Hematopoietic multipotent progenitor cell treated with erythropoietin and hydrocortisone succinate and interleukin-3 and kit ligand, for 8 days (in vitro differentiated cells): Measurements from ENCODE around the gene OPCML.

ENCODE experiments used
- DNase-seq: peaks from one replicate; pipeline ENCODE4 v3.0.0-alpha.2; 2015

Gene OPCML

GRCh38 chr11:132686886-132687285, 845.4 kb downstream of the OPCML start:
- no peak for DNase-seq

GRCh38 chr11:132685174-132685611, 847.1 kb downstream of the OPCML start:
- DNase-seq = no peak

GRCh38 chr11:132683602-132684001, 848.7 kb downstream of the OPCML start:
- no peak for DNase-seq

- DNase-seq = no peak
These were observed 850.3 kb downstream of the OPCML start for GRCh38 chr11:132681971-132682370.

- no peak for DNase-seq
These were observed 851.7 kb downstream of the OPCML start for GRCh38 chr11:132680584-132680983.

- no peak for DNase-seq
These were observed 858.1 kb downstream of the OPCML start for GRCh38 chr11:132674151-132674550.

- DNase-seq = no peak
These were observed 860.4 kb downstream of the OPCML start for GRCh38 chr11:132671851-132672370.

GRCh38 chr11:132670921-132671675, 861.2 kb downstream of the OPCML start:
- no peak for DNase-seq

GRCh38 chr11:132669949-132670348, 862.4 kb downstream of the OPCML start:
- DNase-seq = no peak

GRCh38 chr11:132665205-132665604, 867.1 kb downstream of the OPCML start:
- no peak for DNase-seq

GRCh38 chr11:132658696-132659095, 873.6 kb downstream of the OPCML start:
- no peak for DNase-seq

GRCh38 chr11:132658004-132658403, 874.3 kb downstream of the OPCML start:
- no peak for DNase-seq

- DNase-seq = no peak
These were observed 877.0 kb downstream of the OPCML start for GRCh38 chr11:132655187-132655855.

GRCh38 chr11:132653237-132653636, 879.1 kb downstream of the OPCML start:
- no peak for DNase-seq

GRCh38 chr11:132650969-132651720, 881.2 kb downstream of the OPCML start:
- no peak for DNase-seq

- DNase-seq = no peak
These were observed 883.0 kb downstream of the OPCML start for GRCh38 chr11:132649277-132649676.

GRCh38 chr11:132648851-132649250, 883.5 kb downstream of the OPCML start:
- DNase-seq = no peak

- no peak for DNase-seq
These were observed 885.4 kb downstream of the OPCML start for GRCh38 chr11:132646890-132647289.

- DNase-seq = no peak
These were observed 887.6 kb downstream of the OPCML start for GRCh38 chr11:132644520-132645239.

GRCh38 chr11:132643239-132643638, 889.1 kb downstream of the OPCML start:
- DNase-seq = no peak

GRCh38 chr11:132640952-132641351, 891.3 kb downstream of the OPCML start:
- DNase-seq = no peak

- no peak for DNase-seq
These were observed 892.3 kb downstream of the OPCML start for GRCh38 chr11:132639986-132640385.

GRCh38 chr11:132639403-132639802, 892.9 kb downstream of the OPCML start:
- no peak for DNase-seq
